ENCODE results near the gene FARS2. TPM values are rescaled to one million over a fixed set of nuclear protein-coding genes. Genes with fewer than 3 reads are reported as not detected.

The FARS2 gene
- total RNA-seq, 1 experiment from 2014 or later = 28.2 TPM

- DNase-seq (ENCODE audit: low read depth) = no peak
Observed at GRCh38 chr6:5378331-5378730, 117.0 kb downstream of the FARS2 start.

GRCh38 chr6:5379647-5380242 lies 118.4 kb downstream of the FARS2 start:
- peak; percentile 40 for DNase-seq (ENCODE audit: low read depth)

GRCh38 chr6:5383856-5384255 lies 122.5 kb downstream of the FARS2 start:
- DNase-seq (ENCODE audit: low read depth) = no peak

- no peak for DNase-seq (ENCODE audit: low read depth)
Observed at GRCh38 chr6:5384276-5384675, 123.0 kb downstream of the FARS2 start.

- no peak for DNase-seq (ENCODE audit: low read depth)
Observed at GRCh38 chr6:5388326-5388725, 127.0 kb downstream of the FARS2 start.

- no peak for DNase-seq (ENCODE audit: low read depth)
Observed at GRCh38 chr6:5389086-5389745, 127.9 kb downstream of the FARS2 start.

GRCh38 chr6:5390177-5390576 lies 128.9 kb downstream of the FARS2 start:
- no peak for DNase-seq (ENCODE audit: low read depth)

GRCh38 chr6:5394280-5394679 lies 133.0 kb downstream of the FARS2 start:
- DNase-seq (ENCODE audit: low read depth) = no peak

- DNase-seq (ENCODE audit: low read depth) = no peak
Observed at GRCh38 chr6:5395719-5396118, 134.4 kb downstream of the FARS2 start.

GRCh38 chr6:5398530-5398929 lies 137.2 kb downstream of the FARS2 start:
- peak; percentile 50 for DNase-seq (ENCODE audit: low read depth)

GRCh38 chr6:5399391-5399790 lies 138.1 kb downstream of the FARS2 start:
- DNase-seq (ENCODE audit: low read depth) = no peak

GRCh38 chr6:5401845-5402738 lies 140.8 kb downstream of the FARS2 start:
- peak; percentile 23 for DNase-seq (ENCODE audit: low read depth)

GRCh38 chr6:5403076-5403475 lies 141.8 kb downstream of the FARS2 start:
- no peak for DNase-seq (ENCODE audit: low read depth)

GRCh38 chr6:5403609-5404008 lies 142.3 kb downstream of the FARS2 start:
- DNase-seq (ENCODE audit: low read depth) = peak; percentile 17

GRCh38 chr6:5405976-5406375 lies 144.7 kb downstream of the FARS2 start:
- DNase-seq (ENCODE audit: low read depth) = no peak

GRCh38 chr6:5411414-5411813 lies 150.1 kb downstream of the FARS2 start:
- DNase-seq (ENCODE audit: low read depth) = no peak

- no peak for DNase-seq (ENCODE audit: low read depth)
Observed at GRCh38 chr6:5412017-5412416, 150.7 kb downstream of the FARS2 start.

- no peak for DNase-seq (ENCODE audit: low read depth)
Observed at GRCh38 chr6:5412663-5413062, 151.3 kb downstream of the FARS2 start.

GRCh38 chr6:5416250-5416649 lies 154.9 kb downstream of the FARS2 start:
- no peak for DNase-seq (ENCODE audit: low read depth)

- DNase-seq (ENCODE audit: low read depth) = peak; percentile 55
Observed at GRCh38 chr6:5422321-5422915, 161.1 kb downstream of the FARS2 start.

- no peak for DNase-seq (ENCODE audit: low read depth)
Observed at GRCh38 chr6:5423251-5423650, 161.9 kb downstream of the FARS2 start.

GRCh38 chr6:5424726-5425125 lies 163.4 kb downstream of the FARS2 start:
- peak; percentile 31 for DNase-seq (ENCODE audit: low read depth)
